ENCODE data around the gene ZNF821.

DNA sequence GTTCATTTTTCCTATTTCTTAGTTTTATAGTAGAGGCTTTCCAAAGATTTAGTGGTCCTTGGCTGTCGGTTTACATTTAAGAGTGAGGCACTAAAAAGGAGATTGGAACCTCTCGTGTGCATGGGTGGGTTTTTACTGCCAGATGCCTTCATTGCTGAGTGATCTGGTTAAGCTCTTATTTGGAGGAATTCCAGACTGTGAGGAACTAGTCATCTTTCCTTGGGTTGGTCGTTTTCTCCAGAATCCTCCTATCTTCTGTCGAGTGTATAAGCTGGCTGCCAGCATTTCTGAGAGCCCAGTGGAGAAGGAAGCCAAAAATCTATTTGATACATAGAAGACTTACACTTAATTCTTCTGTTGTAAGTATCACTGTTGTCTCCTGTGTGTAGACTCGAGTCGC is 33.9 kb upstream of the ZNF821 start:
- TF ChIP-seq, protein P1, sequence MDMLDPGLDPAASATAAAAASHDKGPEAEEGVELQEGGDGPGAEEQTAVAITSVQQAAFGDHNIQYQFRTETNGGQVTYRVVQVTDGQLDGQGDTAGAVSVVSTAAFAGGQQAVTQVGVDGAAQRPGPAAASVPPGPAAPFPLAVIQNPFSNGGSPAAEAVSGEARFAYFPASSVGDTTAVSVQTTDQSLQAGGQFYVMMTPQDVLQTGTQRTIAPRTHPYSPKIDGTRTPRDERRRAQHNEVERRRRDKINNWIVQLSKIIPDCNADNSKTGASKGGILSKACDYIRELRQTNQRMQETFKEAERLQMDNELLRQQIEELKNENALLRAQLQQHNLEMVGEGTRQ (IDR thresholded peaks at IDR 0.05; ENCODE audit: borderline replicate concordance, low read depth, low read length), result no peak
- TF ChIP-seq RFX5 (IDR thresholded peaks at IDR 0.05; ENCODE audit: low read length) (no peak), GABPA (IDR thresholded peaks at IDR 0.05; ENCODE audit: low read depth) (no peak), FOXM1 (IDR thresholded peaks at IDR 0.05; ENCODE audit: low read depth) (no peak), RAD21 (IDR thresholded peaks at IDR 0.05; ENCODE audit: low read length) (no peak), JUND (IDR thresholded peaks at IDR 0.05) (0 out of 2 replicates have a peak, but pooled peaks have one; percentile 24), POLR2AphosphoS5 (IDR thresholded peaks at IDR 0.05; ENCODE audit: low read depth, low read length) (no peak), YY1 (IDR thresholded peaks at IDR 0.05; ENCODE audit: low read depth) (no peak), CHD2 (IDR thresholded peaks at IDR 0.05; ENCODE audit: low read length, partially characterized antibody) (no peak), NRF1 (IDR thresholded peaks at IDR 0.05; ENCODE audit: low read depth, low read length) (no peak)
- TF ChIP-seq, protein P2, sequence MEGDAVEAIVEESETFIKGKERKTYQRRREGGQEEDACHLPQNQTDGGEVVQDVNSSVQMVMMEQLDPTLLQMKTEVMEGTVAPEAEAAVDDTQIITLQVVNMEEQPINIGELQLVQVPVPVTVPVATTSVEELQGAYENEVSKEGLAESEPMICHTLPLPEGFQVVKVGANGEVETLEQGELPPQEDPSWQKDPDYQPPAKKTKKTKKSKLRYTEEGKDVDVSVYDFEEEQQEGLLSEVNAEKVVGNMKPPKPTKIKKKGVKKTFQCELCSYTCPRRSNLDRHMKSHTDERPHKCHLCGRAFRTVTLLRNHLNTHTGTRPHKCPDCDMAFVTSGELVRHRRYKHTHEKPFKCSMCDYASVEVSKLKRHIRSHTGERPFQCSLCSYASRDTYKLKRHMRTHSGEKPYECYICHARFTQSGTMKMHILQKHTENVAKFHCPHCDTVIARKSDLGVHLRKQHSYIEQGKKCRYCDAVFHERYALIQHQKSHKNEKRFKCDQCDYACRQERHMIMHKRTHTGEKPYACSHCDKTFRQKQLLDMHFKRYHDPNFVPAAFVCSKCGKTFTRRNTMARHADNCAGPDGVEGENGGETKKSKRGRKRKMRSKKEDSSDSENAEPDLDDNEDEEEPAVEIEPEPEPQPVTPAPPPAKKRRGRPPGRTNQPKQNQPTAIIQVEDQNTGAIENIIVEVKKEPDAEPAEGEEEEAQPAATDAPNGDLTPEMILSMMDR (IDR thresholded peaks at IDR 0.05), result no peak

Measured in SK-N-SH (cell line).